ENCODE results near the gene IGFL3. TPM values are rescaled to one million over a fixed set of nuclear protein-coding genes. Genes with fewer than 3 reads are reported as not detected.

The IGFL3 gene
- total RNA-seq, 4 donors from 2014 or later = not detected

DNA sequence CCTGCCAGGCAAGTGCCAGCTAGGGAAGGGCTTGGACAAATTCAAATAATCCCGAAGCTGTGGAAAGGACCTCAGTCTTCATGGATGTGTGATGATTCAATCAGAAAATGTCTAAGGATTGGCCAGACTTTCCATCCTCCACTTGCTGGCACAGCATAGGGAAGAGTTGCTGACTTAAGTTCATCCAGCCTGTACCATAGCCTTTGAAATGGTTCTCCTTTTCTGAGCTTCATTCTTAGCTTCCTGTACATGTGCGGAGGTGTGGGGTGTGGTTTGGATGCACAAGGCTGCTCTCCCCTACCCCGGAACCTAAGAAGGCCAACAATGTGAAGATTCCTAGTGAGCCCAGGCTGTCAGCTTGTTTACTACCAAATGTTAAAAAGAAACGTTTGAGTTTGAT lies 959 bp upstream of the IGFL3 start:
- DNase-seq (ENCODE audit: low spot score in 2 of 2) = no peak
- H3K4me1 ChIP-seq = no peaks in the 10 kb centered on the region
- H3K9me3 ChIP-seq = no peaks in the 10 kb centered on the region
- H3K4me3 ChIP-seq = no peak overlapping the region
- TF ChIP-seq, protein P1, sequence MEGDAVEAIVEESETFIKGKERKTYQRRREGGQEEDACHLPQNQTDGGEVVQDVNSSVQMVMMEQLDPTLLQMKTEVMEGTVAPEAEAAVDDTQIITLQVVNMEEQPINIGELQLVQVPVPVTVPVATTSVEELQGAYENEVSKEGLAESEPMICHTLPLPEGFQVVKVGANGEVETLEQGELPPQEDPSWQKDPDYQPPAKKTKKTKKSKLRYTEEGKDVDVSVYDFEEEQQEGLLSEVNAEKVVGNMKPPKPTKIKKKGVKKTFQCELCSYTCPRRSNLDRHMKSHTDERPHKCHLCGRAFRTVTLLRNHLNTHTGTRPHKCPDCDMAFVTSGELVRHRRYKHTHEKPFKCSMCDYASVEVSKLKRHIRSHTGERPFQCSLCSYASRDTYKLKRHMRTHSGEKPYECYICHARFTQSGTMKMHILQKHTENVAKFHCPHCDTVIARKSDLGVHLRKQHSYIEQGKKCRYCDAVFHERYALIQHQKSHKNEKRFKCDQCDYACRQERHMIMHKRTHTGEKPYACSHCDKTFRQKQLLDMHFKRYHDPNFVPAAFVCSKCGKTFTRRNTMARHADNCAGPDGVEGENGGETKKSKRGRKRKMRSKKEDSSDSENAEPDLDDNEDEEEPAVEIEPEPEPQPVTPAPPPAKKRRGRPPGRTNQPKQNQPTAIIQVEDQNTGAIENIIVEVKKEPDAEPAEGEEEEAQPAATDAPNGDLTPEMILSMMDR (IDR thresholded peaks at IDR 0.05) = no peak
- TF ChIP-seq EP300 (IDR thresholded peaks at IDR 0.05) = no peak
- no peak for TF ChIP-seq POLR2A (IDR thresholded peaks at IDR 0.05)
- no peaks in the 10 kb centered on the region for H3K27me3 ChIP-seq
- 71 to 76% methylated on average over 4 of the region's 4 CpGs for WGBS, 2 donors
- no peaks in the 10 kb centered on the region for H3K36me3 ChIP-seq
- no peak overlapping the region for H3K27ac ChIP-seq

DNA sequence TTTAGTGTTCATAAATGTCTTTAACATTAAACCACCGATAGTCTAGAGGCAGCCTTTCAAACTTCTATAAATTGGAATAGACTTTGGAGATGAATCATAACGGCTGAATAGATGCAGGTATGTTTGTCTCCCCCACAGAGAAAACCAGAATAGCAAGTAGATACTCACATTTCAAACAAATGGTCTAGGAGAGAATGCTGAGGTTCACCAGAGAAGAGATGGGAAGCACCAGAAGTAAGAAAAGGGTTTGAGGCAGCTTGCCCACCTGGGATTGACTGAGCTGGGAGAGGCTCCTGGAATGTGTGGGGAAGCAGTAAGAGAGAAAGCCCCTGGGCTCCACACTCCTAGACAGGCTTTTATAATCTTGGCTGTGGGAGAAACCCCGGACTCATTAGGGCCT lies 6.4 kb downstream of the IGFL3 start:
- H3K9me3 ChIP-seq = no peaks in the 10 kb centered on the region

DNA sequence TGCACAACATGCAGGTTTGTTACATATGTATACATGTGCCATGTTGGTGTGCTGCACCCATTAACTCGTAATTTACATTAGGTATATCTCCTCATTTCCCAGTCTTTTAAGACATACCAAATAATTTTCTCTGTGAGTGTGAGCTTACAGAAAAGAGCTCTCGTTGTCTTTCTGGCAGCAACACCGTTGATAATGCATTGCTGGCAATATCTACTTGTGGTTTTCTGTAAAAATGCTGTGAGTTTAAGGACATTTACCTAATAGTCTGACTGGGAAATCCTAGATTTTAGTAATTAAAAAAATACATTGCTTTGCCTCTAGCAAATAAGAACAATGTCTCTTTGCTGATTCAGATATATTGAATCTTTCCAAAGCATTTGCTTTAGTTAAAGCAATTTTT lies 8.4 kb downstream of the IGFL3 start:
- 69 to 73% methylated on average over 3 of the region's 3 CpGs for WGBS, 2 donors
- Histone ChIP-seq H3K36me3 (no peaks in the 10 kb centered on the region), H3K27me3 (peaks cover 0 to 4% of the 10 kb centered on the region in 2 donors), H3K4me3 (no peak overlapping the region), H3K9me3 (no peaks in the 10 kb centered on the region), H3K4me1 (no peaks in the 10 kb centered on the region), H3K27ac (no peak overlapping the region)
- DNase-seq (ENCODE audit: low spot score in 2 of 2) = no peak
- TF ChIP-seq, protein P1 (IDR thresholded peaks at IDR 0.05) = no peak
- no peak for TF ChIP-seq POLR2A (IDR thresholded peaks at IDR 0.05)

More for the DNA sequence above, 6.4 kb downstream of the IGFL3 start:
- Histone ChIP-seq H3K4me3 (no peak overlapping the region), H3K4me1 (no peaks in the 10 kb centered on the region), H3K27me3 (no peaks in the 10 kb centered on the region), H3K36me3 (no peaks in the 10 kb centered on the region), H3K27ac (no peak overlapping the region)
- TF ChIP-seq EP300 (IDR thresholded peaks at IDR 0.05) = no peak
- WGBS, 2 donors = 84 to 85% methylated on average over 3 of the region's 3 CpGs
- DNase-seq (ENCODE audit: low spot score in 2 of 2) = no peak

DNA sequence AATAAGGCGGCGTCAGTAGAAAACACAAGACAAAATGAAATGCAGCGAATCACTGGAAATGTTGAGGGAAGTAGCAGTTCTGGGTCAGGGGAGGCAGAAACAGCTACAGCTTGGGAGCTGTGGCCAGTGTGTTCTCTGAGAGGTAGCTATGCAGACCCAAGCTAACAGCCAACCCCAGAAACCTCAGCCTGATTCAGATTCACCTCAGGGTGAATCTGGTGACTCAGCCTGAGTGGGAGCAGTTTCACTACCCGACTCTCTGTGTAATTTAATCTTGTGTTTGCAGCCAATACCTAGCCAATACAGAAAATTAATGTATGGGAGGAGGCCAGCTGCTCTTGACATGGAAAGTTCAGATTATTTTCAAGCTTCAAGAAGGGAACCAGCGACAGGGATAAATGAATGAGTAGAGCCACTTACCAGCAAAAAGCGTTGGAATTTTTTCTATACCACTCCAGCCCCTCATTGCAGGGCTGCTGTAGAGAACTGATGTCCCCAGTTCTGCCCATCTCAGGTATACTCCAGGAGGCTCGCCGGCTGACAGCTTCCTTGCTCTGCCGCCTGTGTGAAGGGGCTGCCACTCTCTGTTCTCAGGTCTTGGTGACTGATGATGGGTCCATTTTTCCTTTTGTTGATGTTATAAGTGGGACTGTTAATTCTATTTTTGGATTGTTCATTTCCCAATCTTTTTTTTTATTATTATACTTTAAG lies 8.9 kb downstream of the IGFL3 start:
- H3K27ac ChIP-seq = no peak overlapping the region
- 77 to 79% methylated on average over 9 of the region's 9 CpGs for WGBS, 2 donors

DNA sequence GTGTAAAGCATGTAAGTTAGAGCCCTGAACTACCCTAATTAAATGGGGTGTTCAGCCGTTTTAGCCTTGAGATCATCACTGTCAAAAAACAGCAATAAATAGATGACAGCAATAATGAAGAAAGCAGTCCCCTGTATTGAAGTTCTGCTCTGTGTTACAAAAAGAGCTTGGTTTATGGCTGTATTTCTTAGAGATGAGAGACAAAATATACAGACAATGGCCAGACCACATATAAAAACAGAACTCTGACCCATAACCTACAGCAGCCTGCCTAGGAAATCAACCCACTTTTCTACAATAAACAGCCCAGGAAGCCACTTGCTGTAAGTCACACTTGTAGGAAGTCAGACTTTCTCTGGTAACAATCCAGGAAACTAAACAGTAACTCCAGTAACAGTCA lies 10.8 kb downstream of the IGFL3 start:
- Histone ChIP-seq H3K4me3 (no peak overlapping the region), H3K27ac (no peak overlapping the region), H3K9me3 (no peaks in the 10 kb centered on the region), H3K27me3 (peaks cover 0 to 4% of the 10 kb centered on the region in 2 donors), H3K36me3 (no peaks in the 10 kb centered on the region), H3K4me1 (no peaks in the 10 kb centered on the region)
- DNase-seq (ENCODE audit: low spot score in 2 of 2) = no peak
- TF ChIP-seq EP300 (IDR thresholded peaks at IDR 0.05) (no peak), POLR2A (IDR thresholded peaks at IDR 0.05) (no peak)
- TF ChIP-seq, protein P1 (IDR thresholded peaks at IDR 0.05) = no peak
- WGBS, 2 donors = 26 to 40% methylated on average over 1 of the region's 1 CpG

More for the DNA sequence above, 8.9 kb downstream of the IGFL3 start:
- Histone ChIP-seq H3K27me3 (peaks cover 0 to 4% of the 10 kb centered on the region in 2 donors), H3K9me3 (no peaks in the 10 kb centered on the region), H3K4me1 (no peaks in the 10 kb centered on the region), H3K4me3 (no peak overlapping the region), H3K36me3 (no peaks in the 10 kb centered on the region)
- TF ChIP-seq, protein P1 (IDR thresholded peaks at IDR 0.05) = no peak
- TF ChIP-seq POLR2A (IDR thresholded peaks at IDR 0.05) (no peak), EP300 (IDR thresholded peaks at IDR 0.05) (no peak)
- DNase-seq (ENCODE audit: low spot score in 2 of 2) = no peak
